Left ventricle myocardium inferior (tissue), 1 donor: ENCODE measurements around the gene NR2C2. TPM values are rescaled to one million over a fixed set of nuclear protein-coding genes. Genes with fewer than 3 reads are reported as not detected.
A peak's percentile ranks its signal among the peaks of the same experiment; 100 is the strongest.

Source experiments
- DNase-seq: peaks from one replicate; pipeline ENCODE4 v3.0.0-alpha.2; 2020
- H3K27ac ChIP-seq: fragments of 200-600 bp; replicated peaks from 2 replicates; pipeline ENCODE4 v1.8.0; 2021
- H3K27me3 ChIP-seq: fragments of 200-600 bp; 2 replicates; pipeline ENCODE4 v1.8.0; 2021; ENCODE audit warnings: low read depth
- H3K36me3 ChIP-seq: fragments of 200-600 bp; 2 replicates; pipeline ENCODE4 v1.8.0; 2021
- H3K4me1 ChIP-seq: fragments of 200-600 bp; 2 replicates; pipeline ENCODE4 v1.8.0; 2021
- H3K4me3 ChIP-seq: fragments of 200-600 bp; 2 replicates; pipeline ENCODE4 v1.8.0; 2021; ENCODE audit warnings: mild to moderate bottlenecking, moderate library complexity
- H3K9me3 ChIP-seq: fragments of 200-600 bp; replicated peaks from 2 replicates; pipeline ENCODE4 v1.8.0; 2021
- intact Hi-C: fragments of 100-400 bp; cut with micrococcal nuclease; formaldehyde crosslinking; loops from one replicate; pipeline ENCODE4 v1.11.0; 2022
- total RNA-seq: library from RNA; stranded (reverse); fragmentation: NEBNext Ultra II Directional; extraction: Animal tissue kit (Norgen Biotek cat#: 25700); gene quantifications from one replicate; pipeline ENCODE4 v1.2.1, GENCODE V29; 2021
- TF ChIP-seq, protein P1 (sequence below): fragments of 200-600 bp; IDR thresholded peaks from 2 replicates; pipeline ENCODE4 v1.8.0; 2021; ENCODE audit warnings: antibody characterized with exemption, mild to moderate bottlenecking, borderline replicate concordance
- donor health status: DM: no; HTN: yes; CAD: no; lungs with severe emphysema.

The NR2C2 gene
- total RNA-seq, 1 donor from 2014 or later, result 27.4 TPM

DNA sequence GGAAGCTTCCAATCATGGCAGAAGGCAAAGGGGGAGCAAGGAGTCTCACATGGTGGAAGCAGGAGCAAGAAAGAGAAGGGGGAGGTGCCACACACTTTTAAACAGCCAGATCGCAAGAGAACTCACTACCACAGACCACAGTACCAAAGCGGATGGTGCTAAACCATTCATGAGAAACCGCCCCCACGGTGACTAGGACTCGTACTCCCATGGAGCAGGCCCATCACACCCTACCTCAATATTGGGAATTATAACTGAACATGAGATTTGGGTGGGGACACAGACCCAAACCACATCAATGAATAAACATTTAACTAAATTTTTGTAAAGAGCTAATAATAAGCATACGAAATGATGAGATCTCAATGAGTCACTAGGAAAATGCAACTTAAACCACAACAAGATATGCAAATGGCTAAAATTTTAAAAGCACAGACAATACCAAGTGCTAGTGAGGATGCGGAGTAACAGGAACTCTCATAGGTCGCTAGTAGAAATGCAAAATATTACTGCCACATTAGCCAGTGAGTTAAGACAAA, 107.7 kb downstream of the NR2C2 start:
- TF ChIP-seq, protein P1, sequence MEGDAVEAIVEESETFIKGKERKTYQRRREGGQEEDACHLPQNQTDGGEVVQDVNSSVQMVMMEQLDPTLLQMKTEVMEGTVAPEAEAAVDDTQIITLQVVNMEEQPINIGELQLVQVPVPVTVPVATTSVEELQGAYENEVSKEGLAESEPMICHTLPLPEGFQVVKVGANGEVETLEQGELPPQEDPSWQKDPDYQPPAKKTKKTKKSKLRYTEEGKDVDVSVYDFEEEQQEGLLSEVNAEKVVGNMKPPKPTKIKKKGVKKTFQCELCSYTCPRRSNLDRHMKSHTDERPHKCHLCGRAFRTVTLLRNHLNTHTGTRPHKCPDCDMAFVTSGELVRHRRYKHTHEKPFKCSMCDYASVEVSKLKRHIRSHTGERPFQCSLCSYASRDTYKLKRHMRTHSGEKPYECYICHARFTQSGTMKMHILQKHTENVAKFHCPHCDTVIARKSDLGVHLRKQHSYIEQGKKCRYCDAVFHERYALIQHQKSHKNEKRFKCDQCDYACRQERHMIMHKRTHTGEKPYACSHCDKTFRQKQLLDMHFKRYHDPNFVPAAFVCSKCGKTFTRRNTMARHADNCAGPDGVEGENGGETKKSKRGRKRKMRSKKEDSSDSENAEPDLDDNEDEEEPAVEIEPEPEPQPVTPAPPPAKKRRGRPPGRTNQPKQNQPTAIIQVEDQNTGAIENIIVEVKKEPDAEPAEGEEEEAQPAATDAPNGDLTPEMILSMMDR, result no peak
- intact Hi-C loops, result no loop called here
- Histone ChIP-seq H3K36me3 (peaks cover 74% of the 10 kb centered on the region), H3K4me1 (peaks cover 37% of the 10 kb centered on the region), H3K27me3 (no peaks in the 10 kb centered on the region), H3K27ac (no peak overlapping the region), H3K4me3 (no peak overlapping the region), H3K9me3 (no peaks in the 10 kb centered on the region)
- no peak for DNase-seq

DNA sequence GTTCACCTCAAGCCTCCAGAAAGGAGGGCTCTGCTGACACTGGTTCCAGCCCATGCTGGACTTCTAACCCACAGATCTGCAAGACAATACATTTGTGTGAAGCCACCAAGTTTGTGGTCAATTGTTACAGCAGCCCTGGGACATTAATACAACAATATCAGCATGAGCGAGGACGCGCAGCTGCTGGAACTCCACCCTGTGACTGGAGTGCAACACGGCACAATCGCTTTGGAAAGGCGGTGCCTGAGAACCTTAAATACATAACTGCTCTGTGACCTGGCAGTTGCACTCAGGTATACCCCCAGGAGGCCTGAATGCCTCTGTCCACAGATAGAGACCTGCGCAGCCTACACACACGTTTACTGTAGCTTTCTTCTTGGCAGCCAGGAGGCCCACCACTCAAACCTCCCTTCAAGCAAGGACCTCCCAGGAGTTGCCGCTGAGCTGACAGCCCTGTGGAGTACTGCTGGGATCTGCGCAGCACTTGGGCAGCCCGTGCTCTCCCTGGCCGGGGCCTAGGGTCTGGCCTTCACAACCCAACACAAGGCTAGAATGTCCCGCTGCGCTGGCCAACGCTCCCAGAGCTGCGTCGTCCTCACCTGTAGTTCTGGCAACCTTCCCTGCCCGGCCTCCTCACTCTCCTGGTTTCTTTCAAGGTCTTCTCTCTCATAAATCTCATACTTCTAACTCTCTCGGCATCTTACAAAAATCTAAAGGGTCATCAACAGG, 109.5 kb downstream of the NR2C2 start:
- Histone ChIP-seq H3K27me3 (no peaks in the 10 kb centered on the region), H3K27ac (no peak overlapping the region), H3K4me3 (no peak overlapping the region), H3K4me1 (peaks cover 32% of the 10 kb centered on the region), H3K36me3 (peaks cover 58% of the 10 kb centered on the region), H3K9me3 (no peaks in the 10 kb centered on the region)
- DNase-seq, result no peak
- TF ChIP-seq, protein P1, result no peak
- intact Hi-C loops, result no loop called here

DNA sequence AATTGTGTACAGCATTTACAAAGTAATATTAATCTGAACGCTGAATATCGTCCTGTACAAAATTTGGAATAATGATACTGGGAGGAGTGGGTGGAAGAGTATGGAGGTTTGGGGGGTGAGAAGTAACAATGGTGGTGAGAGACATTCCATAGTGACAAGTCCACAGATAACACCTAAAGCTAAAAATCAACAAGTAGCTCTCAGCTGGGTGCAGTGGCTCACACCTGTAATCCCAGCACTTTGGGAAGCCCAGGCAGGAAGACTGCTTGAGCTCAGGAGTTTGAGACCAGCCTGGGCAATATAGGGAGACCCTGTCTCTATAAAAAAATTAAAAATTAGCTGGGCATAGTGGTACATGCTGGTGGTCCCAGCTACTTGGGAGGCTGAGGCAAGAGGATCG, 112.6 kb downstream of the NR2C2 start:
- Histone ChIP-seq H3K36me3 (peaks cover 38% of the 10 kb centered on the region), H3K27ac (peak overlapping the region; percentile 5), H3K4me1 (peaks cover 38% of the 10 kb centered on the region), H3K9me3 (no peaks in the 10 kb centered on the region), H3K27me3 (no peaks in the 10 kb centered on the region), H3K4me3 (no peak overlapping the region)
- intact Hi-C loops, result no loop called here
- DNase-seq, result no peak
- TF ChIP-seq, protein P1, result no peak

DNA sequence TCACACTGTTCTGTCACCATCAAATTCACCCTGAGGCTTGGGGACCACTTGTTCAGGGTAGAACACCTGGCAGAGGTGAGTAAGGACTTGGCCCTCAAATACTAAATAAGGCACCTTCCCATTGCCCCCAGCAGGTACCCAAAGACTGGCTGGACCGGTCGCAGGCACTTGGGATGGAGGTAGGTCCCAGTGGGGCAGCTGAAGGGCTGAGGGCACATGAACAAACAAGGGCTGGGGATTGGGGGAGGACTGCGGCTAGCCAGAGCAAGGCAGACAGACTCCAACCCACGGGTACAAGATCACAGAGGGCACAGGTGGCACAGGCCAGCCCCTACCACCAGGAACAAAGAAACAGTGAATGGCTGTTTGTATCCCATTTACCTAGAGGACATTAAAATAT, 115.9 kb downstream of the NR2C2 start:
- TF ChIP-seq, protein P1, result no peak
- H3K9me3 ChIP-seq, result no peaks in the 10 kb centered on the region
- H3K4me1 ChIP-seq, result peaks cover 34% of the 10 kb centered on the region
- peaks cover 15% of the 10 kb centered on the region for H3K36me3 ChIP-seq
- peak overlapping the region; percentile 90 for H3K27ac ChIP-seq
- H3K4me3 ChIP-seq, result peak overlapping the region; percentile 81
- no peak for DNase-seq
- intact Hi-C loops, result no loop called here
- H3K27me3 ChIP-seq, result no peaks in the 10 kb centered on the region

DNA sequence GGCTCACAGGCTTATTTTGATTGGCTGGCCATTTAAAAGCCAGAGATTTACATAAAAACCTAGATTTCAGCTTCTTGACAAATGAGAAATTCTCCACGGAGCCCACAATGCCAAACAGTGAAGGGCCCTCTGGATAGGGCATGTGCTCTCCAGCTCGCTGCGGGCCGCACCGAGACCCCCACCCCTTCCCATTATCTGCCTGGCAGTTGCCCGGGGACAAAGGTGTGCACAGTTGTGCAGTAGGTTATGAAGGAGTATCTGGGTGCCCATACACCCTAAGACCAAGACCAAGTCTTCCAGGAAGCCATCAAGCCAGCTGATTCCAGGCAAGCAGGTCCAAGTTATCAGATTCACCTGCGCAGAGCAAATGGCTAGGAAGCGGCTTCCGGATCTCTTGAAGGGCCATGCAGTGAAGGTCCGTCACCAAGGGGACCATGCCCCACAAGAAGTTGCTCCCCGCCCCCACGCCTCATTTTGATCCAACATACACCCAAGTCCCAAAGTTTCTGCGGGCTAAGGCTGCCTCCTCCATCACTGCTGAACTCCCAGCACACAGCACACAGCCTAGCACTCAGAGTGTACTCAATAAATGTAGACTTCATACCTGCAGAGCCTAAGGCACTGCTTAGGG, 116.4 kb downstream of the NR2C2 start:
- peak overlapping the region; percentile 90 for H3K27ac ChIP-seq
- H3K9me3 ChIP-seq, result no peaks in the 10 kb centered on the region
- peak overlapping the region; percentile 81 for H3K4me3 ChIP-seq
- H3K36me3 ChIP-seq, result peaks cover 10% of the 10 kb centered on the region
- no peaks in the 10 kb centered on the region for H3K27me3 ChIP-seq
- H3K4me1 ChIP-seq, result peaks cover 34% of the 10 kb centered on the region
- DNase-seq, result no peak
- intact Hi-C loops, result no loop called here
- TF ChIP-seq, protein P1, result no peak
